HG03103 (cell line): Measurements from ENCODE around the gene PAX5.
"Not testable (repeated sequence)": the region's sequence is repeated elsewhere in the genome, so short reads cannot be mapped to it uniquely, and the experiment has no call there.

Source experiments
- ATAC-seq: cut with Tn5 transposase; IDR thresholded peaks from one replicate; pipeline ENCODE4 v1.9.1; 2021; ENCODE audit warnings: low read depth; ENCODE audit not compliant: unreplicated experiment

PAX5 gene

GRCh38 chr9:37033682-37034304, at the start of gene PAX5:
Gene PAX5, minus strand, starts transcription at chr9:37034268. Its CDS starts 237 bp downstream, at chr9:37034031.
- no peak for ATAC-seq

- ATAC-seq = no peak
Measured at GRCh38 chr9:37083654-37084053, 49.6 kb upstream of the PAX5 start.

DNA sequence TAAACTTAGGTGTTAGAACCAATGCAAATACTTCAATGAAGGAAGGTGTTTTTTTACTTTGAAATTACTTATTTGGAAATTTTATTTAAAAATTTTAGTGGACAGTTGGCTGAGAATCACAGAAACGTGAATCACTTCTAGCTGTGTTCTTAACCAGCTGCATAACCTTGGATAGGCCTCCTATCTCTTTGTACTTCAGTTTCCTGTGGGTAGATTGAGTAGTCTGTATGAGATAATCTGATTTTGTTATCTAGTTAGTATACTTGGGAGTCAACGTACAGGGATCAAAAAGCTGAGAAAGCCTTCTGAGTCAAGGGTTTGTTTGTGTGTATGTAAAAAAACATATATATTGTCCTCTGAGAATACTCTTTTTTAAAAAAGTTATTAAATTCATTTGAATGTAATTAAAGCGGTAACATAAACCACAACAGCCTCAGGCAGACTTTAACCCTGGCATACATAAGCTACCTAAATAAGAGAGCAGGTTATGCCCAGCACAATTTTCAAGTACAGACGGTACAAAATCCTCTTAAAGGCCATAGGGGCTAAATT, 48.2 kb upstream of the PAX5 start:
- ATAC-seq = no peak

DNA sequence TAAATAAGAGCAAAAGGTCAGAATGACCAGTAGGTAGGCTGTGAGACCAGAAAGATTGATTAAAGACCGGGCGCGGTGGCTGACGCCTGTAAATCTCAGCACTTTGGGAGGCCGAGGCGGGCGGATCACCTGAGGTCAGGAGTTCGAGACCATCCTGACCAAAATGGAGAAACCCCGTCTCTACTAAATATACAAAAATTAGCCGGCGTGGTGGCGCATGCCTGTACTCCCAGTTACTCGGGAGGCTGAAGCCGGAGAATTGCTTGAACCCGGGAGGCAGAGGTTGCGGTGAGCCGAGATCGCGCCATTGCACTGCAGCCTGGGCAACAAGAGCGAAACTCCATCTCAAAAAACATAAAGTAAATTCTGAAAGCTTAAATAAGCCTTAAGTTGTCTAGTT, 47.4 kb upstream of the PAX5 start:
- ATAC-seq = not testable (repeated sequence)

- ATAC-seq = peak; percentile 6
Measured at GRCh38 chr9:37080165-37080628, 46.1 kb upstream of the PAX5 start.

- peak; percentile 90 for ATAC-seq
Measured at GRCh38 chr9:37079370-37080164, 45.5 kb upstream of the PAX5 start.

GRCh38 chr9:37074790-37075189, 40.7 kb upstream of the PAX5 start:
- ATAC-seq = not testable (repeated sequence)

- ATAC-seq = peak; percentile 90
Measured at GRCh38 chr9:37066139-37066725, 32.2 kb upstream of the PAX5 start.

DNA sequence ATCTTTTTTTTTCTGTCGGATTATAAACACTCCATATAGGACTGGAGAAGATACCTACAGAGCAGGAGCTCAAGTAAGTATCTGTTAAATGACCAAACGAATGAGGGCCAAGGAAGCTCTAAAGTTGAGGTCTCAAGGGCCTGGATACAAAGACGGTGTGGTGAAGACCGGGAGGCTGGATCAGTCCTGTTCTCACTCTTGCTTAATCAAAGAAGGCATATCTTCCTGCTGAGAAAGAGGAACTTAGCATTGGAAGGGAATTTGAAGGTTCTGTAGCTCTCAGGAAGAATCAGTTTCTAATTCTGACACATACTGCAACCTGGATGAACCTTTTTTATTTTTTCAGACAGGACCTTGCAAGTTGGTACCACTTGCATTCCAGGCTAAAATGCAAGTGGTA, 28.3 kb upstream of the PAX5 start:
- ATAC-seq = no peak

DNA sequence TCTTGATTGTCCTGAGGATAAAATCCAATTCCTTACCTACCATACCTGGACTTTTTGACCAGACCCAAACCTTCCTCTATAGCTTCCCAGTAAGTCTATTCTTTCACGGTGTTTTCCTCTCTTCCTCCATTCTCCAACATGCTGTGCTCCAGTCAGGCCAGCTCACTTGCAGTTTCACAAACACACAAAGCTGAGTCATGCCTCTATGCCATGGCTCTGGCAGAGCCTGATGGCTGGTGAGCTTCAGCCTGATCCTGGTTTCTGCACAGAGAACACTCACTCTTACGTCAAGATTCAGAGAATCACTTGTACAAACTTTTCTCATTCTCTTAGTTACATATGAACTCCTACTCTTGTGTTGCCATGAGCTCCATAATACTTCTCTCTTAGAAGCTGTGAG, 27.7 kb upstream of the PAX5 start:
- ATAC-seq = no peak

GRCh38 chr9:37060833-37061232, 26.8 kb upstream of the PAX5 start:
- no peak for ATAC-seq

GRCh38 chr9:37056046-37056920, 22.2 kb upstream of the PAX5 start:
- ATAC-seq = no peak

- not testable (repeated sequence) for ATAC-seq
Measured at GRCh38 chr9:37054363-37054720, 20.3 kb upstream of the PAX5 start.

- ATAC-seq = no peak
Measured at GRCh38 chr9:37053684-37054362, 19.8 kb upstream of the PAX5 start.

- no peak for ATAC-seq
Measured at GRCh38 chr9:37046683-37047082, 12.6 kb upstream of the PAX5 start.

- ATAC-seq = no peak
Measured at GRCh38 chr9:37042421-37042820, 8.4 kb upstream of the PAX5 start.

GRCh38 chr9:37040508-37041127, 6.5 kb upstream of the PAX5 start:
- ATAC-seq = no peak

DNA sequence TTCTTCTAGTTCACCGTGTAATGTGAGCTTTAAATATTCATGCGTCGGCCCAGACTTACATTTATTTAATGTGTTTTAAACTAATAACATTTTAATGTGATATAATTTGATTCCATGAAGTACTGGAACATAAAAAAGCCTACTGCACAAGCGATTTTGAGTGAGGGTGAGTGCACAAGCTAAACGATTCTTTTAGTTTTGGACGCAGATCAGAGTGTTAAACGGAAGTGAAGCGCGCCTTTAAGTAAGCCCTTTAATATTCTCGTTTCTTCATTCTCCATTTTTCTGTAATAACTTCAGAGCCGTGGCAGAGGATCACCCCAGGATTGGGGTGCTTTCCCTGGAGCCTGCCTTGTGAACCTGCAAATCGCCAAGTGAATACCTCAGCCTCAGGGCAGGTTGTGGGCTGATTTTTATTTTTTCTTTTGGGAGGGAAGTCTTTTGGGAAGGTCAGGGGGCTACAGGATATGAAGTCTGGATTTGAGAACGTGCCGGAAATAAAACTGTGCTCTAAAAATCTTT, 4.9 kb upstream of the PAX5 start:
- ATAC-seq = no peak

DNA sequence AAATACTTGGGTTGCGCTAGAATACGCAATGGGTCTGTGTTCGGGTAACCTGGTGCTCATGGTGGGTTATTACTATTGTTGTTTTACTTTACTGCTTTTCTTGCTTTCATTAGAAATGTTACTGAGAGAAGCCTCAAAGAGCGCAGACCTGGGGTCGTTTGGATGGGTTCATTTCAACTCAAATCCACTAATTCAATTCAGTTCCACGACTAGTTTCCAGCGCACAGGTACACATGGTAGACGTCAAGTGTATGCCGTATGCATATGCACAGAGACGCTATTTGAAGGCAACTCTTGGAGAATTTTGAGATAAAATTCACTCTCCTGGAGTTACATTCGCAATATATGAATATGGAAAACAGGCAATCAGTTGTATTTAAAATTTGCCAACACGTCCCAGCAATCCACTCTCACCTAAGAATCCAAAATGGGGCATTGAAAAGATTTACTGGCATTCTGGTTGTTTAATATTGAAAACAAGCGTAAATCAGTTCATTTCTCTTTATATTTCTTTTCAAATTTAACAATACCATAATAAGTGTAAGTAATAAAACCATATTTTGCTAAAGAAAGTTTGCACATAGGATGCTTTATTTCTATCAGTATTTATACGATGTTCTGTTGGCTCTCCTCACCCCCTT, 4.4 kb upstream of the PAX5 start:
- ATAC-seq = no peak
